Fibroblast of skin of left quadriceps (primary cell): Measurements from ENCODE around the gene SLC5A8.
"Not testable (repeated sequence)": the region's sequence is repeated elsewhere in the genome, so short reads cannot be mapped to it uniquely, and the experiment has no call there.

ENCODE experiments used
- DNase-seq, 2 experiments: peaks; one replicate each; pipeline ENCODE4 v3.0.0-alpha.2; 2013; ENCODE audit warnings: low read depth in 2 of 2

Gene SLC5A8

GRCh38 chr12:101168001-101168400 lies 42.0 kb downstream of the SLC5A8 start:
- DNase-seq = no peak

GRCh38 chr12:101166866-101167265 lies 43.2 kb downstream of the SLC5A8 start:
- no peak for DNase-seq

- DNase-seq = no peak
Observed at GRCh38 chr12:101165319-101165718, 44.7 kb downstream of the SLC5A8 start.

GRCh38 chr12:101145777-101146431 lies 64.1 kb downstream of the SLC5A8 start:
- DNase-seq = not testable (repeated sequence)

DNA sequence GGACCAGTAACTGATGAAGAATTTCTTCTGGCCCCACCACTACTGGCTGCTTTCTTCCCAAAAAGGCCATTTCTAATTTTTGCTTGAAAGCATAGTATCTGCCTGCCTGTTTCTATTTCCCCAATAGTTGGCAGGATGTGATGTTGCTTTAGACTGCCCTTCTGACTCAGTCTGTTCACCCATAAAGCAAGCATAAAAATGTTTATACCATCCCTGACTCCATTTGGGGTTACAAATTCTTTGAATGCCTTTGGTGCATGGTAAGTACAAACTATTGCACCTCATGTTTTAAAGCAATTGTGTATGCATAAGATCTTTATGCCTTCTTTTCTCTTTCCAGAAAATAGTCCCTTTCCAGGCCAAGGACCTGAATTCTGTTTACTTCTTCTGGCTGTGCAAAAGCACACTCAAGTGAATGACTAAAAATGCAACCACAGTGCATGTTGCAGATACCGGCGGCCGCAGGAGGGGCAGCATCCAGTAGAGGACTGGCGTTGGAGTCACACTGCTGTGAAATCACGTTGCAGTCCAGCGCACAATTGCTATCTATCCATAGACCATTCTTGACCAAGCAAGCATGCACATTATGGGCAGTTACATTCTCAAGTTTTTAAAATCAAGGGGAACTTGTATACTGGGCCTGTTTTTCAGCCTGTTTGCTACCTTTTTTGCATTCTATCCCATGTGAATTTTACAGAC lies 82.4 kb downstream of the SLC5A8 start:
- no peak for DNase-seq

DNA sequence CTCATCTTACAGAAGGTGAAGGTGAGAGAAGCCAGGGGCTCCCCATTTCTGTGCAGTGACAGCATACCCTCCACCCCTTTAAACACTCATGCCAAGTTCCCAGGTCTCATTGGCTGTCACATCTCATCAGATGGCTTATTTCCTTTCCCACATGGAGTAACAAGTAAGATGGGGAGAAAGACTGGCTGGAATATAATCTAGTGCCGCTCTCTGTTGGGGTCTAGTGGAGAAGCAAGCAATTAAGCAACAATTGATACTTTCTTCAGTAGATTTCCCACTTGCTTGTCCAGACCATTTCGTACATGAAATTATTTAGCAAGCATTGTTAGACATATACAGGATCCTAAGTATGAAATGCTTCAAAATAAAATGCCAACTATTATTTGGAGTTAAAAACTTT lies 92.2 kb downstream of the SLC5A8 start:
- DNase-seq = no peak

- no peak for DNase-seq
Observed at GRCh38 chr12:101116911-101117310, 93.1 kb downstream of the SLC5A8 start.

DNA sequence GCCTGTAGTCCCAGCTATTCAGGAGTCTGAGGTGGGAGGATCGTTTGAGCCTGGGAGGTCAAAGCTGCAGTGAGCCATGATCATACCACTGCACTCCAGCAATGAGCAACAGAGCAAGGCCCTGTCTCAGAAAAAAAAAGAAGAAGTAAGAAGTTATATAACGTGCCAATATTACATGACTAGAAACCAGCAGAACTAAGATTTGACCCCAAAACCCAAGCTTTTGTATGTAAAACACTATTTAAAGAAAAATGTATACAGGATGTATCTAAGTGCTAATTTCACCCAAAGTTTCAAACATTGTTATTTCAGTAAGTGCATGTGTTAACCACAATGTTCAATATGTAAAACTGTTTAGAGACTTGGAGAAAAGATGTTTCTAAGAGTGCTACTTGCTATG lies 94.7 kb downstream of the SLC5A8 start:
- no peak for DNase-seq

GRCh38 chr12:101111441-101111840 lies 98.6 kb downstream of the SLC5A8 start:
- no peak for DNase-seq

GRCh38 chr12:101110866-101111265 lies 99.2 kb downstream of the SLC5A8 start:
- DNase-seq = no peak

DNA sequence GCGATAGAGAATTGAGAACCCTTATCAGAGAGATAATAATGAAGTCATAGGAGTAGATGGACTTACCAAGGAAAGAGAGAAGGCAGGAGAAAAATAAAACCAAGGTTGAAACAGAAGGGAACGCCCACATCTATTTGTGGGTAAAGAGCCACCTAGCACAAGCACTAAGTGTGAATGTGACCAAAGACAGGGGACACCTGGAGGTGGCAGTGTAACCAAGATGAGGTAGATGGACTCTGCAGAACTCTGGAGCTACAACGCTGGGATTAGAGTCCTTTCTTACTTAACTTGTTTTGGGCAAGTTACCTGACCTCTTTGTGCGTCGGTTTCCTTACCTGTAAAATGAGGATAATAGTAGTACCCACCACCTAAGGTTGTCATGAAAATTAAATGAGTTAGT lies 101.9 kb downstream of the SLC5A8 start:
- DNase-seq = no peak

- DNase-seq = no peak
Observed at GRCh38 chr12:101107032-101107763, 102.8 kb downstream of the SLC5A8 start.
